Adrenal gland (tissue), 5 donors: ENCODE results near the gene CACNA1D.

Experiments used
- POLR2A ChIP-seq, 2 donors: fragments of 450-650 bp; IDR thresholded peaks; one replicate each; pipeline ENCODE4 v1.6.1; 2017; ENCODE audit warnings: antibody characterized with exemption in 2 of 2, mild to moderate bottlenecking in 2 of 2, moderate library complexity in 1 of 2
- TF ChIP-seq, protein P1 (sequence below), 6 experiments: fragments of 450-650 bp in 4 of 6; fragments of 200-600 bp in 2 of 6; sonication (generic) in 1 of 6; IDR thresholded peaks; 1 replicate in 5 of 6; 2 replicates in 1 of 6; pipeline versions ENCODE4 v1.5.1 to v1.8.0; 2016 to 2021; ENCODE audit warnings: antibody characterized with exemption in 6 of 6, mild to moderate bottlenecking in 2 of 6, moderate library complexity in 1 of 6
- donor health status: DM: no; HTN: no; CAD: no.

DNA sequence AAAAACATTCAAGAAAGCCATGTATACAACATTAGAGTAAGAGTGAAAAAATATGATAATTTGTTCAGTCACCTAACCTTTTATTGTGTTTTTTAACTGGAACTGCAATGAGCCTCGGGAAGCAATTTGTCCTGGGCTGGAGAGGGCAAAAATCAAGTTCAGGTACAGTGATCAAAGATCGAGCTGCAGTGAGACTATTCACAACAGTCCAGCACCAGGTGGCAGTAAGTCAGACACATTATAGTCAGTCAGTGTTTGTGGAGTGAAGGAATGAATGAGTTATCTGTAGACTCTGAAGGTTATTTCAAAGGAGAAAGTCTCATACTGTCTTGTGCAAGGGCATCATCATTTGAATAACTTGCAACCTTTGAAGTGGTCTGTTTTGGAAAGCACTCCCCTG is 235.2 kb downstream of the CACNA1D start:
- TF ChIP-seq, protein P1, sequence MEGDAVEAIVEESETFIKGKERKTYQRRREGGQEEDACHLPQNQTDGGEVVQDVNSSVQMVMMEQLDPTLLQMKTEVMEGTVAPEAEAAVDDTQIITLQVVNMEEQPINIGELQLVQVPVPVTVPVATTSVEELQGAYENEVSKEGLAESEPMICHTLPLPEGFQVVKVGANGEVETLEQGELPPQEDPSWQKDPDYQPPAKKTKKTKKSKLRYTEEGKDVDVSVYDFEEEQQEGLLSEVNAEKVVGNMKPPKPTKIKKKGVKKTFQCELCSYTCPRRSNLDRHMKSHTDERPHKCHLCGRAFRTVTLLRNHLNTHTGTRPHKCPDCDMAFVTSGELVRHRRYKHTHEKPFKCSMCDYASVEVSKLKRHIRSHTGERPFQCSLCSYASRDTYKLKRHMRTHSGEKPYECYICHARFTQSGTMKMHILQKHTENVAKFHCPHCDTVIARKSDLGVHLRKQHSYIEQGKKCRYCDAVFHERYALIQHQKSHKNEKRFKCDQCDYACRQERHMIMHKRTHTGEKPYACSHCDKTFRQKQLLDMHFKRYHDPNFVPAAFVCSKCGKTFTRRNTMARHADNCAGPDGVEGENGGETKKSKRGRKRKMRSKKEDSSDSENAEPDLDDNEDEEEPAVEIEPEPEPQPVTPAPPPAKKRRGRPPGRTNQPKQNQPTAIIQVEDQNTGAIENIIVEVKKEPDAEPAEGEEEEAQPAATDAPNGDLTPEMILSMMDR (IDR thresholded peaks at IDR 0.05) = no peak
- no peak for TF ChIP-seq POLR2A (IDR thresholded peaks at IDR 0.05)
